Measurements from ENCODE around the gene DNTTIP2. TPM values are rescaled to one million over a fixed set of nuclear protein-coding genes. Genes with fewer than 3 reads are reported as not detected.

The DNTTIP2 gene
- total RNA-seq, 4 donors from 2014 or later = 13.8 to 63.4 (median 32.5) TPM

DNA sequence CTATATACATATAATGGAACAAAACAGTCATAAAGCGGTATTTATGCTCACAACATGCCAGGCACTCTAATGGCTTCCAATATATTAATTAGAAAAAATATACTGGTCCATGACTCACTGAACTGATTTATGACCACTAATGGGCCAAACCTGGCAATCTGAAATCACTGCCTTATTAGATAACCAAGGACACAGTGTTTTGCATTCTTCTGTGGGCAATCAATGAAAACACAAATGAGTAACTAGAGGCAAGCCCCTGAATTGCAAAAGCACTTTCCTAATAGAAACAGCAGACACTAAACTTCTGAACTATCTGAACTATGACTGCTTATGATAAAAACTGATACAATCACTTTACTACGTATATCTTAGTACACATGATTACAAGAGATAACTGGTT lies 26.7 kb upstream of the DNTTIP2 start:
- Histone ChIP-seq H3K27ac (no peak overlapping the region), H3K36me3 (no peaks in the 10 kb centered on the region), H3K4me1 (peaks cover 0 to 10% of the 10 kb centered on the region in 2 donors), H3K27me3 (no peaks in the 10 kb centered on the region), H3K9me3 (no peaks in the 10 kb centered on the region), H3K4me3 (no peak overlapping the region)
- TF ChIP-seq, protein P1, sequence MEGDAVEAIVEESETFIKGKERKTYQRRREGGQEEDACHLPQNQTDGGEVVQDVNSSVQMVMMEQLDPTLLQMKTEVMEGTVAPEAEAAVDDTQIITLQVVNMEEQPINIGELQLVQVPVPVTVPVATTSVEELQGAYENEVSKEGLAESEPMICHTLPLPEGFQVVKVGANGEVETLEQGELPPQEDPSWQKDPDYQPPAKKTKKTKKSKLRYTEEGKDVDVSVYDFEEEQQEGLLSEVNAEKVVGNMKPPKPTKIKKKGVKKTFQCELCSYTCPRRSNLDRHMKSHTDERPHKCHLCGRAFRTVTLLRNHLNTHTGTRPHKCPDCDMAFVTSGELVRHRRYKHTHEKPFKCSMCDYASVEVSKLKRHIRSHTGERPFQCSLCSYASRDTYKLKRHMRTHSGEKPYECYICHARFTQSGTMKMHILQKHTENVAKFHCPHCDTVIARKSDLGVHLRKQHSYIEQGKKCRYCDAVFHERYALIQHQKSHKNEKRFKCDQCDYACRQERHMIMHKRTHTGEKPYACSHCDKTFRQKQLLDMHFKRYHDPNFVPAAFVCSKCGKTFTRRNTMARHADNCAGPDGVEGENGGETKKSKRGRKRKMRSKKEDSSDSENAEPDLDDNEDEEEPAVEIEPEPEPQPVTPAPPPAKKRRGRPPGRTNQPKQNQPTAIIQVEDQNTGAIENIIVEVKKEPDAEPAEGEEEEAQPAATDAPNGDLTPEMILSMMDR (IDR thresholded peaks at IDR 0.05) = no peak
- TF ChIP-seq POLR2A (IDR thresholded peaks at IDR 0.05) = no peak
- intact Hi-C loops (cut with DNase I; ENCODE audit: low total_unique reads) = no loop called here
- DNase-seq = no peak

GRCh38 chr1:93905051-93905450 lies 26.0 kb upstream of the DNTTIP2 start:
- Histone ChIP-seq H3K27me3 (no peaks in the 10 kb centered on the region), H3K36me3 (no peaks in the 10 kb centered on the region), H3K27ac (no peak overlapping the region), H3K4me3 (no peak overlapping the region), H3K9me3 (no peaks in the 10 kb centered on the region), H3K4me1 (peaks cover 0 to 10% of the 10 kb centered on the region in 2 donors)
- TF ChIP-seq, protein P1 (IDR thresholded peaks at IDR 0.05) = no peak
- no peak for TF ChIP-seq POLR2A (IDR thresholded peaks at IDR 0.05)
- intact Hi-C loops (cut with DNase I; ENCODE audit: low total_unique reads) = no loop called here
- DNase-seq = no peak

DNA sequence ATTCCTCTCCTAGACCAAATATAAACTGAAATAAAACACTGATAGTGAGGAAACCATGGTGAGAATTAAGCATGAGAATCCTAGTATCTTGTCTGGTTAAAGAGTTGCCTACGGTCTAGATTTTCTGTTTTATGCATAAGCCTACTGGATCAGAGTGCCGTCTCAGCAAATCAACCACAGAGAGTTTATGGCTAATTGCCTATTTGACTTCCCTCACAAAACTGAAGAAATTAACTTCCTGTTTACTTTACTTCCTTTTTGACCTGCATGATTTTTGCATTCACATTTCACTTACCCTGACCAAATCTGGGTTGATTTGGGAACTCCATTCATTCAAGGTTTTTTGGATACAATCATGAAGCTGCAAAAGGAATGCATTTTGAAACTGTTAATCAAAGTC lies 25.2 kb upstream of the DNTTIP2 start:
- Histone ChIP-seq H3K4me1 (peaks cover 0 to 10% of the 10 kb centered on the region in 2 donors), H3K9me3 (no peaks in the 10 kb centered on the region), H3K36me3 (no peaks in the 10 kb centered on the region), H3K27ac (no peak overlapping the region), H3K27me3 (no peaks in the 10 kb centered on the region), H3K4me3 (no peak overlapping the region)
- TF ChIP-seq, protein P1 (IDR thresholded peaks at IDR 0.05) = no peak
- no peak for TF ChIP-seq POLR2A (IDR thresholded peaks at IDR 0.05)
- no peak for DNase-seq
- intact Hi-C loops (cut with DNase I; ENCODE audit: low total_unique reads) = no loop called here

DNA sequence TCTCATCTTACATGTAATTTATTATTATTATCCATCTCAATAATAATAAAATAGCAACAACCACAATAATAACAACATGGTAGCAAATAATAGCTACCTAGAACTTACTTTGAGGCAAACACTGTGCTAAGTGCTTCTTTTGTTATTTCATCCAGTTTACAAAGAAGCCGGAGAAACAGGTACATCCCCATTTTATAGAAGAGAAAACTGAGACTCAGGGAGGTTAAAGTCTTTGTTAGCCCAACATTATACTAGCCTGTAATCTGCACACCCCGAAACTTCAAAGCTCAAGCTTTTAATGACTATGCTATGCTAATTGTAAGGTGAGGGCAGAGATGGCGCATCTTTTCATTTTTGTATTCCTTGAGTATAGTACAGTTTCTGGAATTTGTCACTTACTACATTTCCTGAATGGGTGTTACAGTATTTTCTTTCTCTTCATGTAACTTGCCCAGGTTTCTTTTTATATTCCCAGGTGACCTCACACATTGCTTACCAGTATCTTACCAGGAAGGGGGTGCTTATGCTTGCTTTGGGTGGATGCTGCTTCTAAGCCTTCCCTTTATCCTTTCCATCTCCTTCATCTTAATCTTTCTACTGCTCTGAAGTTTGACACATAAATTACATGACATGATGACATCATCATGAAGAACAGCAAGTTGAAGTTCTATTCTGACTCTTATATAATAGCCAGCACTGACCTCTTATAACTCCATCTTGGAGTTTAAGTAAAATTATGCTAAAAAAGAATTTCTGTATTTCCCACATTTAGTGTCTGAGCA lies 21.9 kb upstream of the DNTTIP2 start:
- Histone ChIP-seq H3K9me3 (no peaks in the 10 kb centered on the region), H3K27me3 (no peaks in the 10 kb centered on the region), H3K4me3 (no peak overlapping the region), H3K4me1 (no peaks in the 10 kb centered on the region), H3K27ac (no peak overlapping the region), H3K36me3 (no peaks in the 10 kb centered on the region)
- no peak for DNase-seq
- no peak for TF ChIP-seq POLR2A (IDR thresholded peaks at IDR 0.05)
- TF ChIP-seq, protein P1 (IDR thresholded peaks at IDR 0.05) = no peak
- intact Hi-C loops (cut with DNase I; ENCODE audit: low total_unique reads) = no loop called here

DNA sequence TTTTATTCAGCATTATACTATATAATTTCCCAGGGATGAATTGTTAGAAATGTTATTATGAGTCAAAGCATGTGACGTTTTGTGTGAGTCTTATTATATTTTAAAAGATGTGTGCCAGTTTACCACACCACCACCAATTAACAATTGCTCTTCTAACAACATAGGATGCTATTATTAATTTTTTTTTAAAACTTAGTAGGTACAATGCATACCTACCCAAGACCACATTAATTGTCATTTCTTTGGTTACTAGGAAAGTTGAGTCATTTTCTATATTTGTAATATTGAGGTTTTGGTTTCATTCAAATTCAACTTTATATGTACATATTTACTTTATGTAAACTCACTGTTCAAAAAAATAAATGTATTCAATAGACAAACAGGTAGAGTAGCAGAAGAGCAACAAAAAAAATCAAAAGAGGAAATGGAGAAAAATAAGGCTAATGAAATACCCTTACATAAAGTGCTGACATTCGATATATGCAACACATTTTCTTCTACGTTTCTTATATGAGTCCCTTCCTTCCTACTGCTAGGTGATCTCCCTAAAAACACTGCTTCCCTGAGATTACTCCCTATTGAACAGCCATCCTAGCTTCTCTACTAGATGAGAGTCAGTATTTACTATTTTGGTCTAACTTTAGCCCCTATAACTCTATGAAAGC lies 20.7 kb upstream of the DNTTIP2 start:
- intact Hi-C loops (cut with DNase I; ENCODE audit: low total_unique reads) = no loop called here
- no peak for DNase-seq
- Histone ChIP-seq H3K27ac (no peak overlapping the region), H3K9me3 (no peaks in the 10 kb centered on the region), H3K4me1 (no peaks in the 10 kb centered on the region), H3K27me3 (no peaks in the 10 kb centered on the region), H3K36me3 (no peaks in the 10 kb centered on the region), H3K4me3 (no peak overlapping the region)
- no peak for TF ChIP-seq POLR2A (IDR thresholded peaks at IDR 0.05)
- TF ChIP-seq, protein P1 (IDR thresholded peaks at IDR 0.05) = no peak

Measured in uterus (tissue), 4 donors.